ENCODE data around the gene ITGB6.
"Not testable (repeated sequence)": the region's sequence is repeated elsewhere in the genome, so short reads cannot be mapped to it uniquely, and the experiment has no call there.

Gene ITGB6

DNA sequence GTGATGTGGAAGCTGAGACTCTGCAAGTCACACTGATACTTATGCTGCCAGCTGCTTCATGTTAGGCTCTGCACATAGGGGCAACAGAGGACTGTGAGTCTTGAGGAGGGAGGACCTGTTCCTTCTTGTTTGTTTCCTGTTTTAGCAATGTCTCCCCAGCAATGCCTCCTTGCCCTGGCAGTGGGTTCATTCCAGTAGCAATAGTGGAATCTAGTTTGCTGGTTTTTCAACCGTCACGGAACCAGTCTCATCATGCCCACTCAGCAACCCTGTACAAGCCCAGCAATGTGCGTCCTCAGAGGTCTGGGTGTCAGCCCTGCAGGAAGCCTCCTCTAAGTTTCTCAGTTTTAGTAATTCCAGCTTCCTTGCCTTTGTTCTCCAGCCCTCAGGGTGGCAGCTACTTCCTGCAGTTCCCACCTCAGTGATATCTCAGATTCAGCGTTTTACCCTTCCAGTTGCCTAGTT is 20.5 kb upstream of the ITGB6 start:
- peak; percentile 63 for DNase-seq

DNA sequence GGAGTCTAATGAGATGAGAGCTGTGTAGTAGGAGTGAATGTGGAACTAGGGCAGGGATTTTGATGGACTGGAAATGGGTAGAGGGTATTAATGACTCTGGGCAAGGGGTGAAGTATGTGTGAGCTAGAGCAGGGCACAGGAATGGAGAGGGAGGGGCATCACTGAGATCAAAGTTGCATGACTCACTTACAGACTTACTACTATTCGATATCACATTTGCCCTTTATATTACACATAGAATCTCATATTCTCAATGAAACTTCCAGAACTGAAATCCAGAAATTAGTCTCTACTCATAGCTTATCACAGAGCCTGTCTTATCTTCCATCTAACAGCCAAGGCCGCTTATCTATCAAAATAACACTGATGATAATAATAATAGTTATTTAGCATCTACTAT is 20.0 kb upstream of the ITGB6 start:
- DNase-seq = peak; percentile 24

DNA sequence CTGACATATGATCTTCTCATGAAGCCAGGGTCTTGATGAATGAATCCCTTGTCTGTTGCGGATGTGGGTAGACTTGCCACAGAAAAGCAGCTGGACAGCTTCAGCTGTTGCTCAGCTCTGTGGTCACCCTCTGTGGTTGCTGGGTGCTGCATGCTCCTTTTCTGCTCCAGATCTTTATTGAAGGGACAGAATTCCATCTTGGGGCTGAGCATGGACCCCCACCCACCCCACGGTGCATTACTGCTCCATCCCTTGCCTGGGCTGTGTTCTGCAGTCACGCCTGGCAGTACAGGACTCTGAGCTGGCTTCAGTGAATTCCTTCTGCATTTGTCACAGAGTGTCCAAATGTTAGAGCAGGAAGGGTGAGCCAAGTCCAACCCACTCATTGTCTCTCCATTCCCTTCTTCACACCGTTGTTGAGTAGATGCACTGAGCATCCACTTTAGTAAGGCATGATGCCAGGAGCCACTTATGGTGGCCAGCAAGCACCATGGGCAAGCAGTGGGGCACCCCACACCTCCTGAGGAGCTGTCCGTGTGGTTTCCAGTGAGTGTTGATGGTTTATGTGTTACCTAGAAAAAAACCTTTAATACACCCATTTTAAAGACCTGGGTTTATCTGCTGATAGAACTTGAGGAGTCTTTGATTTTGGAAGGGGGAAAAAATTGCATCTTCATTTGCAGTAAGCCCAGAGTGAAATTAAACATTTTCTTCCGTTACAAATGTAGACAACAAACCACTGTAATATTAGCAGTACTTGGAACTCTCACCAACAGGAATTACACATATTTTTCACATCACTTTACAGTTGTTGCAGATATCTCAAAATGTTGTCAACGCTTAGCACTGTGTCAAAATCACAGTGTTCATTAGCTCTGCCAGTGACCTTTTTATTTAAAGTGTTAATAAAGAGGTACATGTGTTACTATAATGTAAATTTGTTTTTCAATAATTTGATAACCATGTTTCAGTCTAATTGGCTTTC is 14.7 kb upstream of the ITGB6 start:
- DNase-seq = no peak

GRCh38 chr2:160213511-160213910 is 13.4 kb upstream of the ITGB6 start:
- DNase-seq = no peak

- peak; percentile 85 for DNase-seq
These were observed 10.6 kb upstream of the ITGB6 start for GRCh38 chr2:160210599-160211138.

- no peak for DNase-seq
These were observed 9.4 kb upstream of the ITGB6 start for GRCh38 chr2:160209516-160209856.

GRCh38 chr2:160208655-160209515 is 8.8 kb upstream of the ITGB6 start:
- DNase-seq = no peak

DNA sequence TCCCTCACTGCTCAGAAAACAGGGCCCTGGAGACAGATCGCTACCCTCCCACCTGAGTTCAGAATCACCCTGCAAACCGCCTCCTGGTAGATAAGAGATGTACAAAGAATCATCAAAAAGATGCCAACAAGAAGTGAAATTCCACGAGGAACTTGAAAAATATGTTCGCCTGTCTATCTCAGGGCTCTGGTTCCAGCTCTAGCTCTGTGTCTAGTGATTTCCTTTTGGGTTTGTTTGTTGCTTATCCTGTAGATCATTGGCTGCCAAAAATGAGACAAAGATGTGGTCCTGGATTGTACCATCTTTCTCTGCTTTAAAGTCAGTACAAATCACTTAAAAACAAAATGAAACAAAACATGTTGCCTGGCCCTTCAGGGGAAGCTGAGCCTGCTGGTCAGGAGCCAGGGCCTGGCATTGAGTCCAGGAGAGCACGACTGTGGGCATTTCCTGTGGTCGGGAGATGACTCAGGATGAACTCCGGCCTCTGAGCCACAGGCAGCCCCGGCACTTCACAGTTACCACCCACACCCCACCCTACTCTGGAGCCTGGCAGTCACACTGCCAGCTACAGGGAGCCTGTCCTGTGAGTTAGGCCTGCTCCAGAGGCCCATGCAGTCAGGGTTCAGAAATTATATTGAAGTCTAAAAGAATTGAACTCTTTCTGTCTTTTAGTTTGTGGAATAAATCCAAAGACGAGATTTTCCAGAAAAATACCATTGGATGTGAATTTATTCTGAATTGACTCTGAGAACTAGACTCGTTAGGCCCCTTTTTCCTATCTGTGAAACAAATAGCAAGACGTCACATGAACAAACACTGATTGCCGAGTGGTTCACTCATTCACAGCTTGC is 8.0 kb upstream of the ITGB6 start:
- peak; percentile 29 for DNase-seq

DNA sequence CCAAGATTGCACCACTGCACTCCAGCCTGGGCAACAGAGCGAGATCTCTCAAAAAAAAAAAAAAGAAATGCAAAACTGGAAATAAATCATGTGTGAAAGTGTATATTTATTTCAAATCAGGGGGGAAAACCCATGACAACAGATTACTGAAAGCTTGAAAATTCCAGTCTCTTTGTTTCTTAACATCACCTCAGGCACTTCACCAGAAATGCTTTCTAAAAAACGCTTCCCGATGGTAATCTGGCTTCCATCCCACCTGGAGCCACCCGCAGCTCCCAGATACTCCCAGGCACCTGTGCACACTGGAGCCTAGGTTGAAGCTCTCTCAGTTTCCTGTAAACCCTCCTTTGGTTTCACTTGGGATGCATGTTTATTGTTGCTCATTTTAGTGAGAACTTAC is 7.2 kb upstream of the ITGB6 start:
- DNase-seq = no peak

- DNase-seq = no peak
These were observed 6.4 kb upstream of the ITGB6 start for GRCh38 chr2:160206436-160206835.

DNA sequence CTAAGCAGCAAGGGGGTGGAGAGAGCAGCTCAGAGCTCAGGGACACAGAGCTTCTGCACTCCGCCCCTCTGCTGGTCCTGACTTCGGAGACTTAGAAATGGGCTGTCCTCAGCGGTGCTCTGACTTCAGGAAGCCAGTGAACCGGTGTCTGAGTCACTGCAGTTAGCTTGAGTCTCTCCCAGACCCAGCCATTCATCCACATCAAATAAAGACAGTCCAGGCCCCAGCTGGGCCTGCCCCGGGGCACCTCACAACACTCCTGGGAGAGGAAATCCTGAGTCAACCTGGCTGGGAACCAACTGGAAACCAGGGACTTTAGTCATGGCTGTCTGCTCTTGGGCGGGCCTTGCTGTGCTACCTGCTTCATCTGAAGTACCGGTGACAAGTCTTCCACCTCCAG is 5.4 kb upstream of the ITGB6 start:
- peak; percentile 31 for DNase-seq

- DNase-seq = no peak
These were observed 3.4 kb upstream of the ITGB6 start for GRCh38 chr2:160203422-160203821.

- no peak for DNase-seq
These were observed 2.9 kb upstream of the ITGB6 start for GRCh38 chr2:160203007-160203406.

- no peak for DNase-seq
These were observed 1.9 kb upstream of the ITGB6 start for GRCh38 chr2:160201849-160202539.

GRCh38 chr2:160200921-160201320 is 849 bp upstream of the ITGB6 start:
- no peak for DNase-seq

- no peak for DNase-seq
These were observed 1.0 kb downstream of the ITGB6 start for GRCh38 chr2:160199053-160199452.

DNA sequence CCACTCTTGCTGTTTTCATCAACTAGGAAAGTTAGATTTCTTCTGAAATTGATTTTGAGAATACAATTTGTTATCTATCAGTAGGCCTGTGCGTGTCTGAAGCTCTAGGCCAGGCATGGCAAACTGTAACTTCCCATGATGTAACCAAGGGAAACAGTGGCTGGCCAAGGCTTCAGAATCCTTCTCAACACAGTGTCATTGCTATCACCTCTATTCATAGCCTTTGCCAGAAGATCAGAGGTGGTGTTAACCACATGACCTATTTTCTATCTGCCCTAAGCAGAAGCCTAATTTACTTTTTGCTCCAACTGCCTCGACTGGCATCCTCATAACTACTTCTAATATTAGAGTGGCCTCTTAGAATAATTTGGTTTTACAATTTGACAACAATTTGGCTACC is 2.5 kb downstream of the ITGB6 start:
- no peak for DNase-seq

GRCh38 chr2:160194946-160195345 is 5.1 kb downstream of the ITGB6 start:
- DNase-seq = no peak

DNA sequence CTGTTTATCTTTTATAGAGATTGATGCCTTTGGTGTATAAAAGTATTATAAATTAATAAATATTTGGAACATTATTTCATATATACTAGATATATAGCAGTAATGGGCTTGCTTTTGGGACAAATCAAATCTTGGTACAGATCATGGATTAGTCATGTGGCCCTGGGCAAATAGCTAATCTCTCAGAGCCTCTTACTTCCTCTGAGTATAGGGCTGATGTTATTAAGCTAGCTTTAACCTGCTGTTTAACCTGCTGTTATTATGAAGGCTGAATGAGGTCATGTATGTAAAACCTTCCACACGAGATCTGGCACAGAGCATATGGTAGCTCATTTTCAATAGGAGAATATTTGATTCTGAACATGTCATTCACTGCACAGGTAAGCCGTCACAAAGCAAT is 5.7 kb downstream of the ITGB6 start:
- no peak for DNase-seq

GRCh38 chr2:160181146-160181836 is 18.8 kb downstream of the ITGB6 start:
- DNase-seq = peak; percentile 37

DNA sequence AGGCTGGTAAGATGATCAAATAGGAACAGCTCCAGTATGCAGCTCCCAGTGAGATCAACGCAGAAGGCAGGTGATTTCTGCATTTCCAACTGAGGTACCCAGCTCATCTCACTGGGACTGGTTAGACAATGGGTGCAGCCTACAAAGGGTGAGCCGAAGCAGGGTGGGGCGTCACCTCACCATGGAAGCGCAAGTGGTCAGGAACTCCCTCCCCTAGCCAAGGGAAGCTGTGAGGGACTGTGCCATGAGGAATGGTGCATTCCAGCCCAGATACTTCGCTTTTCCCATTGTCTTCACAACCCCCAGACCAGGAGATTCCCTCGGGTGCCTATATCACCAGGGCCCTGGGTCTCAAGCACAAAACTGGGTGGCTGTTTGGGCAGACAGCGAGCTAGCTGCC is 19.4 kb downstream of the ITGB6 start:
- DNase-seq = not testable (repeated sequence)

Measured in activated CD4-positive, alpha-beta T cell treated with anti-CD3 and anti-CD28 coated beads for 48 hours (primary cell).